ENCODE data around the gene FAM110C. TPM values are rescaled to one million over a fixed set of nuclear protein-coding genes. Genes with fewer than 3 reads are reported as not detected.

The FAM110C gene
- total RNA-seq, 1 experiment from 2014 or later: 0.02 TPM

Other genes with a start within 250 kb of the FAM110C start
- gene SH3YL1, start 217.5 kb upstream of the FAM110C start, total RNA-seq (2014; rRNA removed; shearing (Covaris generic)): 2.6 and 3.9 TPM in 2 replicates
- gene ACP1, start 218.4 kb upstream of the FAM110C start, total RNA-seq (2014; rRNA removed; shearing (Covaris generic)): 114 and 122 TPM in 2 replicates
- gene ALKAL2, start 241.6 kb upstream of the FAM110C start, total RNA-seq (2014; rRNA removed; shearing (Covaris generic)): not detected in 2 replicates

All from HT1080 (cell line).